ENCODE results near the gene EGFLAM. TPM values are rescaled to one million over a fixed set of nuclear protein-coding genes. Genes with fewer than 3 reads are reported as not detected.
"Not testable (repeated sequence)": the region's sequence is repeated elsewhere in the genome, so short reads cannot be mapped to it uniquely, and the experiment has no call there.

EGFLAM gene
- total and polyA plus RNA-seq, 10 of the 15 experiments (the other 5 are each of a cell fraction or from before 2014, with no cell fraction given) = 0.37 TPM; not detected in 9

- no peaks in the 10 kb centered on the region for H3K9me3 ChIP-seq (replicated peaks; ENCODE audit: control insufficient read depth, insufficient read depth, low read length)
- H3K4me2 ChIP-seq (ENCODE audit: control insufficient read depth, insufficient read depth) = no peak overlapping the region
- H4K20me1 ChIP-seq (ENCODE audit: control insufficient read depth, insufficient read depth) = no peaks in the 10 kb centered on the region
- DNase-seq (ENCODE audit: low read depth, low spot score) (no peak), ATAC-seq (no peak), FAIRE-seq (no peak)
- H3K27ac ChIP-seq (ENCODE audit: control insufficient read depth, insufficient read depth) = no peak overlapping the region
- ChIA-PET SMC1A (ENCODE audit: uncharacterized antibody, unreplicated experiment) (no interaction called here), CTCF (interaction anchor here (0.6 kb wide), 1 partner anchor 284 kb away, joined by 3 read pairs; no protein-coding TSS in a partner anchor), POLR2A (no interaction called here), RAD21 (ENCODE audit: unreplicated experiment) (no interaction called here)
- intact Hi-C loops (cut with micrococcal nuclease; ENCODE audit: unreplicated experiment) = no loop called here
- no peak overlapping the region for H2AFZ ChIP-seq (ENCODE audit: control insufficient read depth, low read depth, low read length)
- BruUV-seq (replicated peaks) = no TSS peak
- H3K9ac ChIP-seq (ENCODE audit: control insufficient read depth, insufficient read depth, low read length) = no peak overlapping the region
- in situ Hi-C loops (cut with MboI) = no loop called here
- H3K4me1 ChIP-seq (ENCODE audit: control insufficient read depth, insufficient read depth, low read length) = no peaks in the 10 kb centered on the region
- no peaks in the 10 kb centered on the region for H3K79me2 ChIP-seq (ENCODE audit: control insufficient read depth, insufficient read depth, low read length)
- no peaks in the 10 kb centered on the region for H3K36me3 ChIP-seq (ENCODE audit: control insufficient read depth in 2 of 2, insufficient read depth in 2 of 2, low read length in 1 of 2)
- TF ChIP-seq, protein P1, sequence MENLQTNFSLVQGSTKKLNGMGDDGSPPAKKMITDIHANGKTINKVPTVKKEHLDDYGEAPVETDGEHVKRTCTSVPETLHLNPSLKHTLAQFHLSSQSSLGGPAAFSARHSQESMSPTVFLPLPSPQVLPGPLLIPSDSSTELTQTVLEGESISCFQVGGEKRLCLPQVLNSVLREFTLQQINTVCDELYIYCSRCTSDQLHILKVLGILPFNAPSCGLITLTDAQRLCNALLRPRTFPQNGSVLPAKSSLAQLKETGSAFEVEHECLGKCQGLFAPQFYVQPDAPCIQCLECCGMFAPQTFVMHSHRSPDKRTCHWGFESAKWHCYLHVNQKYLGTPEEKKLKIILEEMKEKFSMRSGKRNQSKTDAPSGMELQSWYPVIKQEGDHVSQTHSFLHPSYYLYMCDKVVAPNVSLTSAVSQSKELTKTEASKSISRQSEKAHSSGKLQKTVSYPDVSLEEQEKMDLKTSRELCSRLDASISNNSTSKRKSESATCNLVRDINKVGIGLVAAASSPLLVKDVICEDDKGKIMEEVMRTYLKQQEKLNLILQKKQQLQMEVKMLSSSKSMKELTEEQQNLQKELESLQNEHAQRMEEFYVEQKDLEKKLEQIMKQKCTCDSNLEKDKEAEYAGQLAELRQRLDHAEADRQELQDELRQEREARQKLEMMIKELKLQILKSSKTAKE (IDR thresholded peaks at IDR 0.05; ENCODE audit: low read depth, poor library complexity, severe bottlenecking) = no peak
- TF ChIP-seq ZNF274 (IDR thresholded peaks at IDR 0.05; ENCODE audit: insufficient read depth, insufficient read length) (no peak), ASH2L (IDR thresholded peaks at IDR 0.05; ENCODE audit: borderline replicate concordance, low read depth) (no peak)
- TF ChIP-seq, protein P2, sequence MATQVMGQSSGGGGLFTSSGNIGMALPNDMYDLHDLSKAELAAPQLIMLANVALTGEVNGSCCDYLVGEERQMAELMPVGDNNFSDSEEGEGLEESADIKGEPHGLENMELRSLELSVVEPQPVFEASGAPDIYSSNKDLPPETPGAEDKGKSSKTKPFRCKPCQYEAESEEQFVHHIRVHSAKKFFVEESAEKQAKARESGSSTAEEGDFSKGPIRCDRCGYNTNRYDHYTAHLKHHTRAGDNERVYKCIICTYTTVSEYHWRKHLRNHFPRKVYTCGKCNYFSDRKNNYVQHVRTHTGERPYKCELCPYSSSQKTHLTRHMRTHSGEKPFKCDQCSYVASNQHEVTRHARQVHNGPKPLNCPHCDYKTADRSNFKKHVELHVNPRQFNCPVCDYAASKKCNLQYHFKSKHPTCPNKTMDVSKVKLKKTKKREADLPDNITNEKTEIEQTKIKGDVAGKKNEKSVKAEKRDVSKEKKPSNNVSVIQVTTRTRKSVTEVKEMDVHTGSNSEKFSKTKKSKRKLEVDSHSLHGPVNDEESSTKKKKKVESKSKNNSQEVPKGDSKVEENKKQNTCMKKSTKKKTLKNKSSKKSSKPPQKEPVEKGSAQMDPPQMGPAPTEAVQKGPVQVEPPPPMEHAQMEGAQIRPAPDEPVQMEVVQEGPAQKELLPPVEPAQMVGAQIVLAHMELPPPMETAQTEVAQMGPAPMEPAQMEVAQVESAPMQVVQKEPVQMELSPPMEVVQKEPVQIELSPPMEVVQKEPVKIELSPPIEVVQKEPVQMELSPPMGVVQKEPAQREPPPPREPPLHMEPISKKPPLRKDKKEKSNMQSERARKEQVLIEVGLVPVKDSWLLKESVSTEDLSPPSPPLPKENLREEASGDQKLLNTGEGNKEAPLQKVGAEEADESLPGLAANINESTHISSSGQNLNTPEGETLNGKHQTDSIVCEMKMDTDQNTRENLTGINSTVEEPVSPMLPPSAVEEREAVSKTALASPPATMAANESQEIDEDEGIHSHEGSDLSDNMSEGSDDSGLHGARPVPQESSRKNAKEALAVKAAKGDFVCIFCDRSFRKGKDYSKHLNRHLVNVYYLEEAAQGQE (IDR thresholded peaks at IDR 0.05; ENCODE audit: low read depth, low read length) = no peak
- no peaks in the 10 kb centered on the region for H3K27me3 ChIP-seq (replicated peaks in 1 of 2; ENCODE audit: control insufficient read depth in 2 of 2, insufficient read depth in 2 of 2, low read length in 1 of 2)
- WGBS (ENCODE audit: insufficient coverage, insufficient replicate concordance, low lambda C conversion rate, missing lambda C conversion rate) = 36% methylated on average over 3 of the region's 3 CpGs
- H3K4me3 ChIP-seq = no peak overlapping the region
Measured at GRCh38 chr5:38331831-38332230, 73.5 kb downstream of the EGFLAM start.

DNA sequence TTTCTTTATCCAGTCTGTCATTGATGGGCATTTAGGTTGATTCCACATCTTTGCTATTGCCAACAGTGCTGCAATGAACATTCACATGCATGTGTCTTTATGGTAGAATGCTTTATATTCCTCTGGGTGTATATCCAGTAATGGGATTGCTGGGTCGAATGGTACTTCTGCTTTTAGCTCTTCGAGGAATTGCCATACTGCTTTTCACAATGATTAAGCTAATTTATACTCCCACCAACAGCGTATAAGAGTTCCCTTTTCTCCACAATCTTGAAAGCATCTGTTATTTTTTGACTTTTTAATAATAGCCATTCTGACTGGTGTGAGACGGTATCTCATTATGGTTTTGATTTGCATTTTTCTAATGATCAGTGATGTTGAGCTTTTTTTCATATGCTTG lies 74.8 kb downstream of the EGFLAM start:
- H3K4me2 ChIP-seq (ENCODE audit: control insufficient read depth, insufficient read depth); H3K9me3 ChIP-seq (replicated peaks; ENCODE audit: control insufficient read depth, insufficient read depth, low read length); DNase-seq (ENCODE audit: low read depth, low spot score); H4K20me1 ChIP-seq (ENCODE audit: control insufficient read depth, insufficient read depth); intact Hi-C loops (cut with micrococcal nuclease; ENCODE audit: unreplicated experiment); BruUV-seq (replicated peaks); CTCF ChIA-PET; H2AFZ ChIP-seq (ENCODE audit: control insufficient read depth, low read depth, low read length); SMC1A ChIA-PET (ENCODE audit: uncharacterized antibody, unreplicated experiment); POLR2A ChIA-PET; RAD21 ChIA-PET (ENCODE audit: unreplicated experiment); H3K36me3 ChIP-seq (ENCODE audit: control insufficient read depth in 2 of 2, insufficient read depth in 2 of 2, low read length in 1 of 2); H3K27ac ChIP-seq (ENCODE audit: control insufficient read depth, insufficient read depth); H3K79me2 ChIP-seq (ENCODE audit: control insufficient read depth, insufficient read depth, low read length); H3K4me1 ChIP-seq (ENCODE audit: control insufficient read depth, insufficient read depth, low read length); ATAC-seq; H3K27me3 ChIP-seq (replicated peaks in 1 of 2; ENCODE audit: control insufficient read depth in 2 of 2, insufficient read depth in 2 of 2, low read length in 1 of 2); in situ Hi-C loops (cut with MboI); H3K4me3 ChIP-seq; H3K9ac ChIP-seq (ENCODE audit: control insufficient read depth, insufficient read depth, low read length); FAIRE-seq: not testable (repeated sequence)
- WGBS (ENCODE audit: insufficient coverage, insufficient replicate concordance, low lambda C conversion rate, missing lambda C conversion rate) = 1% methylated on average over 4 of the region's 4 CpGs

Measured in GM12878 (cell line).